Measurements from ENCODE around the gene FGF12. TPM values are rescaled to one million over a fixed set of nuclear protein-coding genes. Genes with fewer than 3 reads are reported as not detected.

Gene FGF12
- total and polyA plus RNA-seq, 2 donors (not counting 1 experiment from before 2014, with no cell fraction given), result 0.03 TPM; not detected in 1

DNA sequence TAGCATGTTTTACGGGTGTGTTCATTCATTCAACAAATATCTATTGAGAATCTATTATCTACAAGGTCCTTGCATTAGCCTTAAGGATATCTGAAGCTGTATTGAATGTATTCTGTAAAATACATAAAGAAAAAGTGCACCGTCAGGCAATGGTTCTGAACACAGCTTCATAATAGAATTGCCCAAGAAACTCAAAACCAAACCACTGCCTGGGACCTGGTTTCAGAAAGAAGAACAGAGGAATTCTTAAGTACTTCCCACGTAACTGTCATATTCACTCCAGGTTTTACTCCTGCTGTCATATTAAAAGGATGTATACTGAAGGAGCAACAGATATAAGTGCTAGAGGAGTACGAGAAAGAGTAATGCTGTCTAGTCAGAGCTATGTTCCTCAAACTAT lies 115.9 kb downstream of the FGF12 start:
- CTCF ChIA-PET, result no interaction called here
- H3K4me3 ChIP-seq (ENCODE audit: control extremely low read depth in 1 of 5, extremely low read depth in 1 of 5, insufficient read depth in 1 of 5, low read depth in 2 of 5, low read length in 4 of 5), result no peak overlapping the region
- no peaks in the 10 kb centered on the region for H3K79me2 ChIP-seq (ENCODE audit: control insufficient read depth, insufficient read depth, low read length)
- H3K27ac ChIP-seq (ENCODE audit: low read length in 2 of 2), result no peak overlapping the region
- H3K9me3 Mint-ChIP-seq (ENCODE audit: insufficient read depth), result no peaks in the 10 kb centered on the region
- TF ChIP-seq EZH2 (IDR thresholded peaks at IDR 0.05; ENCODE audit: borderline replicate concordance, insufficient read depth, low read depth, low read length, poor library complexity, severe bottlenecking), result no peak
- TF ChIP-seq, protein P1, sequence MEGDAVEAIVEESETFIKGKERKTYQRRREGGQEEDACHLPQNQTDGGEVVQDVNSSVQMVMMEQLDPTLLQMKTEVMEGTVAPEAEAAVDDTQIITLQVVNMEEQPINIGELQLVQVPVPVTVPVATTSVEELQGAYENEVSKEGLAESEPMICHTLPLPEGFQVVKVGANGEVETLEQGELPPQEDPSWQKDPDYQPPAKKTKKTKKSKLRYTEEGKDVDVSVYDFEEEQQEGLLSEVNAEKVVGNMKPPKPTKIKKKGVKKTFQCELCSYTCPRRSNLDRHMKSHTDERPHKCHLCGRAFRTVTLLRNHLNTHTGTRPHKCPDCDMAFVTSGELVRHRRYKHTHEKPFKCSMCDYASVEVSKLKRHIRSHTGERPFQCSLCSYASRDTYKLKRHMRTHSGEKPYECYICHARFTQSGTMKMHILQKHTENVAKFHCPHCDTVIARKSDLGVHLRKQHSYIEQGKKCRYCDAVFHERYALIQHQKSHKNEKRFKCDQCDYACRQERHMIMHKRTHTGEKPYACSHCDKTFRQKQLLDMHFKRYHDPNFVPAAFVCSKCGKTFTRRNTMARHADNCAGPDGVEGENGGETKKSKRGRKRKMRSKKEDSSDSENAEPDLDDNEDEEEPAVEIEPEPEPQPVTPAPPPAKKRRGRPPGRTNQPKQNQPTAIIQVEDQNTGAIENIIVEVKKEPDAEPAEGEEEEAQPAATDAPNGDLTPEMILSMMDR (IDR thresholded peaks at IDR 0.05), result no peak
- H3K27ac Mint-ChIP-seq, result no peak overlapping the region
- H3K4me1 ChIP-seq (ENCODE audit: control insufficient read depth in 2 of 2, insufficient read depth in 2 of 2, low read length in 2 of 2), result no peaks in the 10 kb centered on the region
- DNase-seq (no peak), ATAC-seq (ENCODE audit: low read depth) (no peak)
- H3K27me3 Mint-ChIP-seq, result peaks cover 6% of the 10 kb centered on the region
- no peak overlapping the region for H2AFZ ChIP-seq (ENCODE audit: insufficient read depth, low read depth, low read length, poor library complexity, severe bottlenecking)
- H3K4me3 Mint-ChIP-seq, result no peak overlapping the region
- H3K4me1 Mint-ChIP-seq, result no peaks in the 10 kb centered on the region
- no CpG with 5 or more reads among the region's 4 CpGs for WGBS (ENCODE audit: insufficient coverage)
- intact Hi-C loops (cut with micrococcal nuclease), result no loop called here
- no peak overlapping the region for H3K9ac ChIP-seq (ENCODE audit: low read length)
- POLR2A ChIA-PET, result no interaction called here
- H3K4me2 ChIP-seq (replicated peaks; ENCODE audit: low read depth, low read length, poor library complexity, severe bottlenecking), result no peak overlapping the region
- H3K36me3 ChIP-seq (replicated peaks in 1 of 2; ENCODE audit: control extremely low read depth in 1 of 2, control insufficient read depth in 1 of 2, extremely low read depth in 1 of 2, insufficient read depth in 2 of 2, low read length in 1 of 2), result no peaks in the 10 kb centered on the region
- no peaks in the 10 kb centered on the region for H4K20me1 ChIP-seq (ENCODE audit: control insufficient read depth, insufficient read depth, low read length, poor library complexity, severe bottlenecking)
- H3K27me3 ChIP-seq (replicated peaks in 1 of 4; ENCODE audit: control extremely low read depth in 1 of 4, control insufficient read depth in 3 of 4, insufficient read depth in 4 of 4, low read length in 3 of 4), result no peaks in the 10 kb centered on the region
- H3K9me3 ChIP-seq (ENCODE audit: control extremely low read depth in 1 of 3, control insufficient read depth in 2 of 3, insufficient read depth in 1 of 3, low read length in 2 of 3), result no peaks in the 10 kb centered on the region

DNA sequence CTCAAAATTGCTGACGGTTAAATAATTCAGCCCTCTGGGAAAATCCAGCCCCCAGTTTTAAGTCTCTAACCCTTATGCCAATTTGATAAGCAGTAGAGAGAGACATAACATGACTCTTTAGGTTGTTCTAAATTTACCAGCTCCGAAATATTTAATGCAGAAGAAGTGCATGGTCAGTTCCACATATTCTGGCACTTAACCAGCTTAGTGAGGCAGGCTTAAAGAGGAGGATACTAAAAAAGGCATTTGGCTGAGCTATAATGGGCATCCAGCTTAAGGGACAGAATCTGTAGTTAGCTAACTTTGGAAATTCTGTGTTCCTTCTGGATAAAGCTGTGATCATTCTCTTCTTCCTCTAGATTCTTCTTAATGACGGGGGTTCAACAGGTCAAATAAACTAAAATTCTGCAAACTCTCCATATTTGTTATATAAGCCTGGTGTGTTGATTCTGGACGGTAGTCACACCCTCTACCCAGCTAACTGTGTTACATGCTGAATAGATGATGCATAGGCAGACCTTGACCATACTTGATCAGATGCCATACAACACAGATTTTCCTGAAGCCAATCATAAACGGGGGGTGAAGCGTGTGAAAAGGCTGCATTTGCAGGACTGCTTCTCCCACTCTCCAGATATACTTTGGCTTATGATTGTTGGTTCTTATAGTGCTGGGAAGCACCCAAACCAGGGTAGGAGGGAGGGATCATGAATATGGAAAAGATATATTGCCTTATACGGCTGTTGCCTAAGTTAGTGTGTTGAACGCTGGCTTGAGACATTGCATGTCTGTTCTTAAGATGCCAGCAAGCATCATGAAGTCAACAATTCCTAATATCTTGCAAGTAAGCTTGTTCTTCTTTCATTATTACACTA lies 118.4 kb downstream of the FGF12 start:
- no peak overlapping the region for H2AFZ ChIP-seq (ENCODE audit: insufficient read depth, low read depth, low read length, poor library complexity, severe bottlenecking)
- no peaks in the 10 kb centered on the region for H3K4me1 Mint-ChIP-seq
- H3K4me3 Mint-ChIP-seq, result no peak overlapping the region
- ATAC-seq (ENCODE audit: low read depth) (no peak), DNase-seq (no peak)
- no peaks in the 10 kb centered on the region for H3K4me1 ChIP-seq (ENCODE audit: control insufficient read depth in 2 of 2, insufficient read depth in 2 of 2, low read length in 2 of 2)
- H3K9ac ChIP-seq (ENCODE audit: low read length), result no peak overlapping the region
- H3K27ac Mint-ChIP-seq, result no peak overlapping the region
- no peaks in the 10 kb centered on the region for H3K36me3 ChIP-seq (replicated peaks in 1 of 2; ENCODE audit: control extremely low read depth in 1 of 2, control insufficient read depth in 1 of 2, extremely low read depth in 1 of 2, insufficient read depth in 2 of 2, low read length in 1 of 2)
- H3K4me3 ChIP-seq (ENCODE audit: control extremely low read depth in 1 of 5, extremely low read depth in 1 of 5, insufficient read depth in 1 of 5, low read depth in 2 of 5, low read length in 4 of 5), result no peak overlapping the region
- intact Hi-C loops (cut with micrococcal nuclease), result no loop called here
- H3K27me3 Mint-ChIP-seq, result peaks cover 2% of the 10 kb centered on the region
- no peaks in the 10 kb centered on the region for H3K27me3 ChIP-seq (replicated peaks in 1 of 4; ENCODE audit: control extremely low read depth in 1 of 4, control insufficient read depth in 3 of 4, insufficient read depth in 4 of 4, low read length in 3 of 4)
- no peak overlapping the region for H3K27ac ChIP-seq (ENCODE audit: low read length in 2 of 2)
- no peak for TF ChIP-seq EZH2 (IDR thresholded peaks at IDR 0.05; ENCODE audit: borderline replicate concordance, insufficient read depth, low read depth, low read length, poor library complexity, severe bottlenecking)
- TF ChIP-seq, protein P1 (IDR thresholded peaks at IDR 0.05), result no peak
- H3K9me3 ChIP-seq (ENCODE audit: control extremely low read depth in 1 of 3, control insufficient read depth in 2 of 3, insufficient read depth in 1 of 3, low read length in 2 of 3), result no peaks in the 10 kb centered on the region
- no peaks in the 10 kb centered on the region for H3K9me3 Mint-ChIP-seq (ENCODE audit: insufficient read depth)
- no peaks in the 10 kb centered on the region for H4K20me1 ChIP-seq (ENCODE audit: control insufficient read depth, insufficient read depth, low read length, poor library complexity, severe bottlenecking)
- WGBS (ENCODE audit: insufficient coverage), result 100% methylated on average over 2 of the region's 8 CpGs
- ChIA-PET CTCF (no interaction called here), POLR2A (no interaction called here)
- no peaks in the 10 kb centered on the region for H3K79me2 ChIP-seq (ENCODE audit: control insufficient read depth, insufficient read depth, low read length)
- H3K4me2 ChIP-seq (replicated peaks; ENCODE audit: low read depth, low read length, poor library complexity, severe bottlenecking), result no peak overlapping the region
